Activated gamma-delta T cell (primary cell): ENCODE measurements around the gene ARHGEF18.
"Not testable (repeated sequence)": the region's sequence is repeated elsewhere in the genome, so short reads cannot be mapped to it uniquely, and the experiment has no call there.

ENCODE experiments used
- DNase-seq: peaks from one replicate; lab custom pipeline; 2025; lab: John Stamatoyannopoulos, UW
- total RNA-seq, 2 donors: gene quantifications; one replicate each; lab custom pipeline; 2026; lab: John Stamatoyannopoulos, UW

ARHGEF18 gene
- total RNA-seq, result 189 to 376 reads per million in 2 donors

GRCh38 chr19:7348587-7349230 is at the start of gene ARHGEF18:
Gene ARHGEF18, plus strand, starts transcription at chr19:7348937. Its CDS starts 13,954 bp downstream, at chr19:7362891.
- DNase-seq, result no peak

- no peak for DNase-seq
Observed at GRCh38 chr19:7301525-7301924, 47.2 kb upstream of the ARHGEF18 start.

- no peak for DNase-seq
Observed at GRCh38 chr19:7303470-7303869, 45.3 kb upstream of the ARHGEF18 start.

- no peak for DNase-seq
Observed at GRCh38 chr19:7304200-7304599, 44.5 kb upstream of the ARHGEF18 start.

GRCh38 chr19:7307590-7308218 is 41.0 kb upstream of the ARHGEF18 start:
- no peak for DNase-seq

GRCh38 chr19:7308327-7308726 is 40.4 kb upstream of the ARHGEF18 start:
- not testable (repeated sequence) for DNase-seq

- DNase-seq, result no peak
Observed at GRCh38 chr19:7311911-7312310, 36.8 kb upstream of the ARHGEF18 start.

GRCh38 chr19:7312816-7313215 is 35.9 kb upstream of the ARHGEF18 start:
- DNase-seq, result no peak

- no peak for DNase-seq
Observed at GRCh38 chr19:7318176-7318575, 30.6 kb upstream of the ARHGEF18 start.

- no peak for DNase-seq
Observed at GRCh38 chr19:7326105-7326877, 22.4 kb upstream of the ARHGEF18 start.

- no peak for DNase-seq
Observed at GRCh38 chr19:7327802-7328201, 20.9 kb upstream of the ARHGEF18 start.

- DNase-seq, result no peak
Observed at GRCh38 chr19:7328647-7329046, 20.1 kb upstream of the ARHGEF18 start.

GRCh38 chr19:7331446-7331845 is 17.3 kb upstream of the ARHGEF18 start:
- DNase-seq, result no peak

GRCh38 chr19:7333198-7334118 is 15.3 kb upstream of the ARHGEF18 start:
- DNase-seq, result no peak

GRCh38 chr19:7336321-7336973 is 12.3 kb upstream of the ARHGEF18 start:
- DNase-seq, result no peak

- DNase-seq, result no peak
Observed at GRCh38 chr19:7337380-7338194, 11.2 kb upstream of the ARHGEF18 start.

- no peak for DNase-seq
Observed at GRCh38 chr19:7340959-7341837, 7.5 kb upstream of the ARHGEF18 start.

- DNase-seq, result no peak
Observed at GRCh38 chr19:7342143-7342542, 6.6 kb upstream of the ARHGEF18 start.

GRCh38 chr19:7346488-7346971 is 2.2 kb upstream of the ARHGEF18 start:
- no peak for DNase-seq
